Measurements from ENCODE around the gene RNU11.
"Not testable (repeated sequence)": the region's sequence is repeated elsewhere in the genome, so short reads cannot be mapped to it uniquely, and the experiment has no call there.

The RNU11 gene

GRCh38 chr1:28666806-28667205 lies 18.4 kb downstream of the RNU11 start:
- no peak for DNase-seq

DNA sequence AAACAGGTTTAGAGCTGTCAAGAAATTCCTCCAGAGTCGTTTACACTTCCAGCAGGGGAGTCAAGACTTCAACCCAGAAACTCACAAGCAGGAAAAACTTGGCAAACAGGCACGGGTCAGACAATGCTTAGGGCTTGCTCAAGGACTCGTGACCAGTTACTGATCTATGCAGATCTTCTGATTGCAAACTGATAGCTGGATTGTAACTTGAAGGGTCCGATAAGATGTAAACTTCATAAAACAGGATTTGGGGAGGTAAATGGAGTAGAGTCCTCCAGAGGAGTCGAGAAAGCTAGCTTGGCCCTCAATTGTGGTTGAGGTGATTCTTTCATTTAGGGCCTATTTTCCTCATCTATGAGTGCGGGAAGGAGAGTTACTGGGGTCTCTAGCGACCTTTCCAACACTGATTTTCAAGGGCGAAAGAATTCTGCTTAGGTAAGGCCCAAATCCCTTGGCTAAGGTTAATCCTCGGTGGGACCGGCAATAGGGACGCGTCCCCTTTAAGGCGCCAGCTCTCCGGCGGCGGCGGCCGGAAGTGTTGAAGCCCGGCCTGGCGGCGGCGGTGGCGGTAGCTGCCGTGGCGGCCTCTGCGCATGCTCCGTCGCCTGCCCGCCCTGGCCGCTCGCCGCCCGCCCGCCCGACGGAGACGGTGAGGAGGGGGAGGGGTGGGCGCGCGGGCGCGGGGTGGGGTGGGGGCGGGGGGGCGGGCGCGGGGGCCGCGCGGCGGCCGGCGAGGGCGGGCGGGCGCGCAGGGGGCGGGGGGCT lies 20.0 kb downstream of the RNU11 start, which contains the start of gene GMEB1:
TSS of gene GMEB1 (plus strand) at position 594 of the 765 bp plus-strand sequence. CDS start 14,829 bp downstream, outside the sequence.
- peak; percentile 77 to 80 for DNase-seq

- DNase-seq, result peak; percentile 41 to 47
Measured at GRCh38 chr1:28668956-28669723, 20.7 kb downstream of the RNU11 start.

DNA sequence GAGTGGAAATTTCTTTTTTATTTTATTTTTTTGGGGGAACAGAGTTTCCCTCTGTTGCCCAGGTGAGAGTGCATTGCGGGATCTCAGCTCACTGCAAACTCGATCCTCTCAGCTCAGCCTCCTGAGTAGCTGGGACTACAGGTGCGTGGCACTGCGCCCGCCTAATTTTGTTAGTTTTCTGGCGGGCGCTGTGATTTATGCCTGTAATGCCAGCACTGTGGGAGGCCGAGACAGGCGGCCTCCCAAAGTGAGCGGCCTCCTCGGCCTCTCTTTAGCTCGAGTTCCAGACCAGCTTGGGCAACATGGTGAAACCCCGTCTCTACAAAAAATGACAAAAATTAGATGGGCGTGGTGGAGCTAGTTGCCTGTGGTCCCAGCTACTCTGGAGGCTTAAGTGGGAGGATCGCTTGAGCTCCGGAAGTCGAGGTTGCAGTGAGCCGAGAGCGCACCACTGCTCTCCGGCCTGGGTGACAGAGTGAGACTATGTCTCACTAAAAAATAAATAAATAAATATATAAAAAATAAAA lies 22.9 kb downstream of the RNU11 start:
- DNase-seq, result no peak

GRCh38 chr1:28672971-28673370 lies 24.6 kb downstream of the RNU11 start:
- DNase-seq, result not testable (repeated sequence)

DNA sequence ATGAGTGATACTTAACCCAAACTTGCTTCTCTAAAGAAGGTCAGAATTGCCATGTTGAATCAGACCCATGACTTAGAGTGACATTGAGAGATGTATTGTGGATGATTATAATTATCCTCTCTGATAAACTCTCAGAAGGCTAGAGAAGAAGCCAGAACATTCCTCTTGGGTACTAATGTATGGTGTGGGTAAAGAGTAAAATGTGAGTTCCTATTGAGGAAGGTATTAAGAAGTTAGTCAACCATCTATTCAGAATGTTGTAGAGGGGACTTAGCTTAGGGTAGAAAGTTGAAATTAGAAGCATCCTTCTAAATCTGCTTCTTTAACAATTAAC lies 27.5 kb downstream of the RNU11 start:
- no peak for DNase-seq

DNA sequence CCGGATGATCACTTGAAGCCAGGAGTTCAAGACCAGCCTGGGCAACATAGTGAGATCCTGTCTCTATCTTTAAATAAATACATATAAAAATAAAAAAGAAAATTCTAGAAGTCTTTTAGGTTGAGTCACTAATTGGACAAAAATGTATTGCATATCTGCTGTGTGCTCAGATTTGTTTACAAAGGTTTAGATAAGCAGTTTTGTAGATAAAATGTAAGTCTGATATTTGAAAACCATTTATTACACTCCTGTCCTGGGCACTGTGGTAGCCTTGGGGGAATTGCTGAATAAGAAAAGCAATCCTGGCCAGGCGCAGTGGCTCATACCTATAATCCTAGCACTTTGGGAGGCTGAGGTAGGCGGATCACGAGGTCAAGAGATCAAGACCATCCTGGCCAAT lies 31.8 kb downstream of the RNU11 start:
- no peak for DNase-seq

- no peak for DNase-seq
Measured at GRCh38 chr1:28682840-28683239, 34.4 kb downstream of the RNU11 start.

DNA sequence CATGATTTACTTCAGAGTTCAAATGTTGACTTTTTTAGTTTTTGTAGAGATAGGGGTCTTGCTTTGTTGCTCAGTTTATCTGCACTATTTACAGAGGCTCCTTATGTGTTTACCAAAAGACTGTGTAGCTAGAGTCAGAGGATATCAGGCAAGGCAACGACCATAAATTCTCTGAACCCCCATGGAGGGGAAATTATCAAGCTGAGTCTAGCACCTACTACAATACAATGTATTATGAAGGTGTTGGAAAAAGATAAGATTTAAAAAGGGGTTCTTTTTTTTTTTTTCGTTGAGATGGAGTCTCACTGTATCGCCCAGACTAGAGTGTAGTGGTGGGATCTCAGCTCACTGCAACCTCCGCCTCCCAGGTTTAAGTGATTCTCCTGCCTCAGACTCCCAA lies 36.5 kb downstream of the RNU11 start:
- DNase-seq, result no peak

GRCh38 chr1:28691627-28692026 lies 43.2 kb downstream of the RNU11 start:
- not testable (repeated sequence) for DNase-seq
